ENCODE results near the gene RREB1. TPM values are rescaled to one million over a fixed set of nuclear protein-coding genes. Genes with fewer than 3 reads are reported as not detected.

The RREB1 gene
- total and polyA plus RNA-seq, 2 experiments from 2014 or later: 6.4 to 12.4 TPM

- Histone ChIP-seq H3K9ac (peak overlapping the region; percentile 51), H2AFZ (no peak overlapping the region), H3K27me3 (replicated peaks; ENCODE audit: insufficient read depth) (no peaks in the 10 kb centered on the region), H3K9me2 (ENCODE audit: insufficient read depth) (no peaks in the 10 kb centered on the region), H3K36me3 (ENCODE audit: low read depth) (no peaks in the 10 kb centered on the region), H3K79me2 (ENCODE audit: insufficient read depth) (peaks cover 92% of the 10 kb centered on the region), H3K4me3 (peak overlapping the region; percentile 64; the same call in 1 of the 2 replicates), H3K9me3 (ENCODE audit: low read depth) (no peaks in the 10 kb centered on the region), H3K4me2 (ENCODE audit: unreplicated experiment) (peak overlapping the region; percentile 67), H3K4me1 (ENCODE audit: insufficient read depth) (peaks cover 52% of the 10 kb centered on the region), H3K27ac (peak overlapping the region; percentile 79), H4K20me1 (ENCODE audit: insufficient read depth) (no peaks in the 10 kb centered on the region), H3F3A (ENCODE audit: insufficient read depth) (peaks cover 55% of the 10 kb centered on the region)
- 35 to 39% methylated on average over 6 of the region's 6 CpGs for WGBS, 2 experiments (ENCODE audit: low coverage in 1 of 2, low lambda C conversion rate in 2 of 2, missing lambda C conversion rate in 2 of 2)
- in situ Hi-C loops (cut with MboI): no loop called here
- peak; percentile 77 for DNase-seq
- TF ChIP-seq EZH2phosphoT487 (IDR thresholded peaks at IDR 0.05; ENCODE audit: insufficient read depth, low read depth) (no peak), EZH2 (IDR thresholded peaks at IDR 0.05; ENCODE audit: insufficient read depth, poor library complexity, severe bottlenecking) (no peak)
Observed at GRCh38 chr6:7157752-7158616, 50.2 kb downstream of the RREB1 start.

DNA sequence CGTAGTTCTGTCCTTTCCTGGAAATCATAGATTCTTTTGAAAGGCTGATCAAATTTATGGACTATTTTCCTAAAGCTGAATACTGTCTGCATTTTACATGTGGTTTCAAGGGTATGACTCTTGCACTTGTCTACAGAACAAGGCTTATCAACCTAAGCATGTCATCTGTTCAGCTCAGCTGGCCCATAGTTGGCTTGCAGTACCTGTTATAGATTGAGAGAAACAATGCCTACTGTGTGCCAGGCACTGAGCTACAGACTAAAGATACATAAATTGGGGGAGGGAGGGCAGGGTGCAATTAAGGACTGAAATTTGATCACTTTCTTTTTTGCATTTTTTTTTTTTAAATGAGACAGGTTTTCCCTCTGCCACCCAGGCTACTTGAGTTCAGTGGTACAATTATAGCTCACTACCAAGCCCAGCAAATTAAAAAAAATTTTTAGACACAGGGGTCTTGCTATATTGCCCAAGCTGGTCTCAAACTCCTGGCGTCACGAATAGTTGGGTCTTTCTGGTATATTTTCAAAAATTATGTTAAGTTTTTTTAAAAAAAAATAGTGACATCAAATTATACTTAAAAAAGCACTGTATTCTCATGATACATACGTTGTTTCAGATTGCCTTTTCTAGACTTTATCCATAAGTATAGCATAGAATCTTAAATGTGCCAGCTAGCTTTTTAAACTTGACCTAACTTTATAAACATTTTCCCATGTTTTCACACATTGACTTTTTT, 52.2 kb downstream of the RREB1 start:
- Histone ChIP-seq H3K9ac (no peak overlapping the region), H3F3A (ENCODE audit: insufficient read depth) (peaks cover 55% of the 10 kb centered on the region), H2AFZ (no peak overlapping the region), H3K27ac (peak overlapping the region; percentile 79), H3K79me2 (ENCODE audit: insufficient read depth) (peaks cover 92% of the 10 kb centered on the region), H3K36me3 (ENCODE audit: low read depth) (no peaks in the 10 kb centered on the region), H3K27me3 (replicated peaks; ENCODE audit: insufficient read depth) (no peaks in the 10 kb centered on the region), H3K9me3 (ENCODE audit: low read depth) (no peaks in the 10 kb centered on the region), H3K4me2 (ENCODE audit: unreplicated experiment) (no peak overlapping the region), H3K9me2 (ENCODE audit: insufficient read depth) (no peaks in the 10 kb centered on the region), H3K4me3 (no peak overlapping the region), H3K4me1 (ENCODE audit: insufficient read depth) (peaks cover 52% of the 10 kb centered on the region), H4K20me1 (ENCODE audit: insufficient read depth) (no peaks in the 10 kb centered on the region)
- TF ChIP-seq EZH2 (IDR thresholded peaks at IDR 0.05; ENCODE audit: insufficient read depth, poor library complexity, severe bottlenecking) (no peak), EZH2phosphoT487 (IDR thresholded peaks at IDR 0.05; ENCODE audit: insufficient read depth, low read depth) (no peak)
- in situ Hi-C loops (cut with MboI): no loop called here
- DNase-seq: no peak
- 74 to 78% methylated on average over 4 of the region's 4 CpGs for WGBS, 2 experiments (ENCODE audit: low coverage in 1 of 2, low lambda C conversion rate in 2 of 2, missing lambda C conversion rate in 2 of 2)

DNA sequence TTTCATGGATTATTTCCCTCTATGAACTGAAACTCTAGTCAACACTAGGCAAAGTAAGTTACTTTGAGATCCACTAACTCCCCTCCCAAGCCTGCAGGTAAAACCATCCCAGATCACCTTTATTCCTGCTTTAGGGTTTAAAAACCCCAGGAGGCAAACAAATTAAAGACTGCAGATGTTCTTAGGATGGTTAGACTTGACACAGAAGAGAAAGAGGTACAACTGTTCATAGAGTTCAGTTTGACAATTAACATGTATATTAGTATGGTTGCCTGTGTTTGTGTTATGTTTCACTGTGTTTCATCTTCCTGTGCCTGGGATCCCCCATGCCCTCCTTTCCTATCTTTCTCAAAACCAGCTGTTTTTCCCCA, 53.5 kb downstream of the RREB1 start:
- Histone ChIP-seq H3F3A (ENCODE audit: insufficient read depth) (peaks cover 46% of the 10 kb centered on the region), H3K4me3 (no peak overlapping the region), H3K36me3 (ENCODE audit: low read depth) (no peaks in the 10 kb centered on the region), H3K9me2 (ENCODE audit: insufficient read depth) (no peaks in the 10 kb centered on the region), H4K20me1 (ENCODE audit: insufficient read depth) (no peaks in the 10 kb centered on the region), H3K9ac (no peak overlapping the region), H3K9me3 (ENCODE audit: low read depth) (no peaks in the 10 kb centered on the region), H3K27me3 (replicated peaks; ENCODE audit: insufficient read depth) (no peaks in the 10 kb centered on the region), H3K4me2 (ENCODE audit: unreplicated experiment) (no peak overlapping the region), H2AFZ (no peak overlapping the region), H3K4me1 (ENCODE audit: insufficient read depth) (peaks cover 54% of the 10 kb centered on the region), H3K27ac (0 out of 2 replicates have a peak overlapping the region, but pooled peaks have one; percentile 2), H3K79me2 (ENCODE audit: insufficient read depth) (peaks cover 92% of the 10 kb centered on the region)
- TF ChIP-seq EZH2phosphoT487 (IDR thresholded peaks at IDR 0.05; ENCODE audit: insufficient read depth, low read depth) (no peak), EZH2 (IDR thresholded peaks at IDR 0.05; ENCODE audit: insufficient read depth, poor library complexity, severe bottlenecking) (no peak)
- no peak for DNase-seq
- in situ Hi-C loops (cut with MboI): no loop called here

DNA sequence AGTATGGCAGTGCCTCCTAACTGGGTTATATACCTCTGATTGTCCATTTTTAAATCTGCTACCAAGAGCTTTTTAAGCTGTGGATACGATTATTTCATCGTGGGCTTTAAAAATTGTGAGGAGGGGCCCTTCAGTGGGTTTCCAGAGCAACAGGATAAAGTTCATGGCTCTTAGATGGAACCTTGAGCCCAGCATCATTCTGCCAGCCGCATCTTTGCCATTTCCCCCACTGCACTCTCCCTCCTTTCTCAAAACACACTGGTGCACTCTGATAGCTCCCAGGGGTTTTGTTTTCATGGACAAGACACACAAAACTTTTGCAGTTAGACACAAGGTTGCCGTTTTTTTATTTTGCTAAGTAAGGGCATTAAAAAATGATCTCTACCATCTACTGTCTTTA, 54.1 kb downstream of the RREB1 start:
- no peak for DNase-seq
- H4K20me1 ChIP-seq (ENCODE audit: insufficient read depth): no peaks in the 10 kb centered on the region
- H3K27ac ChIP-seq: no peak overlapping the region
- H3K9me2 ChIP-seq (ENCODE audit: insufficient read depth): no peaks in the 10 kb centered on the region
- peaks cover 53% of the 10 kb centered on the region for H3K4me1 ChIP-seq (ENCODE audit: insufficient read depth)
- TF ChIP-seq EZH2 (IDR thresholded peaks at IDR 0.05; ENCODE audit: insufficient read depth, poor library complexity, severe bottlenecking): no peak
- TF ChIP-seq EZH2phosphoT487 (IDR thresholded peaks at IDR 0.05; ENCODE audit: insufficient read depth, low read depth): no peak
- no peaks in the 10 kb centered on the region for H3K27me3 ChIP-seq (replicated peaks; ENCODE audit: insufficient read depth)
- H2AFZ ChIP-seq: no peak overlapping the region
- H3K4me3 ChIP-seq: no peak overlapping the region
- peaks cover 41% of the 10 kb centered on the region for H3F3A ChIP-seq (ENCODE audit: insufficient read depth)
- in situ Hi-C loops (cut with MboI): no loop called here
- no peaks in the 10 kb centered on the region for H3K36me3 ChIP-seq (ENCODE audit: low read depth)
- no peak overlapping the region for H3K9ac ChIP-seq
- no peak overlapping the region for H3K4me2 ChIP-seq (ENCODE audit: unreplicated experiment)
- no peaks in the 10 kb centered on the region for H3K9me3 ChIP-seq (ENCODE audit: low read depth)
- 71 to 73% methylated on average over 4 of the region's 4 CpGs for WGBS, 2 experiments (ENCODE audit: low coverage in 1 of 2, low lambda C conversion rate in 2 of 2, missing lambda C conversion rate in 2 of 2)
- peaks cover 92% of the 10 kb centered on the region for H3K79me2 ChIP-seq (ENCODE audit: insufficient read depth)
